ENCODE results near the gene GPANK1. TPM values are rescaled to one million over a fixed set of nuclear protein-coding genes. Genes with fewer than 3 reads are reported as not detected.

GPANK1 gene
- total and polyA plus RNA-seq, 2 of the 13 experiments (the other 11 are each of a cell fraction or from before 2014, with no cell fraction given) = 15.4 to 22.8 TPM

DNA sequence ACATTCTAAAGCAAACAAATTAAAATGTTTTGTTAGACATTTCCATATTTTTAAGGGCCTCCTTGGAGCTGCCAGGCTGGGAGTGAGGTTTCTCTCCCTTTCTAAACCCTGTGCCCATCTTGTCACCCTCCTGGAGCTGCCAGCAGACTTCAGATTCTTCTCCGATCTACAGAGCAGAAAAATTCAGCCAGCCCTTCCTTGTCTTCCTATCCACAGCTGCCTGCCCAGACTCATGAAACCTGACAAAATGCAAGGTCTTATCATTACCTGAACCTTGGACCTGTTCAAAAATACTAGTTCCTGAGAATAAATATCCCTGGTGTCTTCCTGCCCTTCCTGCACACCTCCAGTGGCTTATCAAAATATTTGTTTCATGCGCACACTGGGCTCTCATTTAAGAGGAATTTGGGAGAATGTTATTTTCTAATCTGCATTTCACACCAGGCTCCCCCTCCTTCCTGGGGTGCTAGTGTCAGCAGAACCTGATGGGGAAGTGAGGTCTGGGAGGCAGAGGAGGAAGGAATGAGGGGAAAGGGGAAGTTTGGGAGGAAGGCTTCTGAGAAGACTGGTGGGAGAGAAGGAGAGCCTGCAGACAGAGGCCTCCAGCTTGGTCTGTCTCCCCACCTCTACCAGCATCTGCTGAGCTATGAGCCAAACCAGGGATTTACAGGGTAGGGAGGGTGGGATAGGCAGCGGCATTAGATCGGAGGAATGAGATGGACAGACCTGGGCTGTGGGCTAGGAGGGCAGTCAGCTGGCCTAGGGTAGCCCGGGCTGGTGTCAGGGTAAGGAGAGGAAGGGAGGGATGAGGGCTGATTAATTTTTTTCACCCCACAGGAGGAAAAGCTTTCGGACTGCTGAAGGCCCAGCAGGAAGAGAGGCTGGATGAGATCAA, 49.9 kb downstream of the GPANK1 start, which contains the start of gene AIF1 (continued):
- TF ChIP-seq, protein P1, sequence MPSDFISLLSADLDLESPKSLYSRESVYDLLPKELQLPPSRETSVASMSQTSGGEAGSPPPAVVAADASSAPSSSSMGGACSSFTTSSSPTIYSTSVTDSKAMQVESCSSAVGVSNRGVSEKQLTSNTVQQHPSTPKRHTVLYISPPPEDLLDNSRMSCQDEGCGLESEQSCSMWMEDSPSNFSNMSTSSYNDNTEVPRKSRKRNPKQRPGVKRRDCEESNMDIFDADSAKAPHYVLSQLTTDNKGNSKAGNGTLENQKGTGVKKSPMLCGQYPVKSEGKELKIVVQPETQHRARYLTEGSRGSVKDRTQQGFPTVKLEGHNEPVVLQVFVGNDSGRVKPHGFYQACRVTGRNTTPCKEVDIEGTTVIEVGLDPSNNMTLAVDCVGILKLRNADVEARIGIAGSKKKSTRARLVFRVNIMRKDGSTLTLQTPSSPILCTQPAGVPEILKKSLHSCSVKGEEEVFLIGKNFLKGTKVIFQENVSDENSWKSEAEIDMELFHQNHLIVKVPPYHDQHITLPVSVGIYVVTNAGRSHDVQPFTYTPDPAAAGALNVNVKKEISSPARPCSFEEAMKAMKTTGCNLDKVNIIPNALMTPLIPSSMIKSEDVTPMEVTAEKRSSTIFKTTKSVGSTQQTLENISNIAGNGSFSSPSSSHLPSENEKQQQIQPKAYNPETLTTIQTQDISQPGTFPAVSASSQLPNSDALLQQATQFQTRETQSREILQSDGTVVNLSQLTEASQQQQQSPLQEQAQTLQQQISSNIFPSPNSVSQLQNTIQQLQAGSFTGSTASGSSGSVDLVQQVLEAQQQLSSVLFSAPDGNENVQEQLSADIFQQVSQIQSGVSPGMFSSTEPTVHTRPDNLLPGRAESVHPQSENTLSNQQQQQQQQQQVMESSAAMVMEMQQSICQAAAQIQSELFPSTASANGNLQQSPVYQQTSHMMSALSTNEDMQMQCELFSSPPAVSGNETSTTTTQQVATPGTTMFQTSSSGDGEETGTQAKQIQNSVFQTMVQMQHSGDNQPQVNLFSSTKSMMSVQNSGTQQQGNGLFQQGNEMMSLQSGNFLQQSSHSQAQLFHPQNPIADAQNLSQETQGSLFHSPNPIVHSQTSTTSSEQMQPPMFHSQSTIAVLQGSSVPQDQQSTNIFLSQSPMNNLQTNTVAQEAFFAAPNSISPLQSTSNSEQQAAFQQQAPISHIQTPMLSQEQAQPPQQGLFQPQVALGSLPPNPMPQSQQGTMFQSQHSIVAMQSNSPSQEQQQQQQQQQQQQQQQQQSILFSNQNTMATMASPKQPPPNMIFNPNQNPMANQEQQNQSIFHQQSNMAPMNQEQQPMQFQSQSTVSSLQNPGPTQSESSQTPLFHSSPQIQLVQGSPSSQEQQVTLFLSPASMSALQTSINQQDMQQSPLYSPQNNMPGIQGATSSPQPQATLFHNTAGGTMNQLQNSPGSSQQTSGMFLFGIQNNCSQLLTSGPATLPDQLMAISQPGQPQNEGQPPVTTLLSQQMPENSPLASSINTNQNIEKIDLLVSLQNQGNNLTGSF (CRISPR knock-in tag; IDR thresholded peaks at IDR 0.05) = no peak
- TF ChIP-seq POLR2G (IDR thresholded peaks at IDR 0.05; ENCODE audit: low read depth, low read length) (0 out of 2 replicates have a peak, but pooled peaks have one; percentile 33), ELF3 (CRISPR knock-in tag; IDR thresholded peaks at IDR 0.05) (0 out of 2 replicates have a peak, but pooled peaks have one; percentile 61), SNAPC4 (CRISPR knock-in tag; IDR thresholded peaks at IDR 0.05) (0 out of 2 replicates have a peak, but pooled peaks have one; percentile 47), POLR2AphosphoS2 (IDR thresholded peaks at IDR 0.05; ENCODE audit: low read depth, low read length) (no peak), TFDP1 (CRISPR knock-in tag; IDR thresholded peaks at IDR 0.05; ENCODE audit: borderline replicate concordance) (no peak), ESRRA (CRISPR knock-in tag; IDR thresholded peaks at IDR 0.05; ENCODE audit: low read depth) (0 out of 2 replicates have a peak, but pooled peaks have one; percentile 59), FOXK2 (IDR thresholded peaks at IDR 0.05) (no peak), MTF1 (CRISPR knock-in tag; IDR thresholded peaks at IDR 0.05) (no peak), KDM4B (CRISPR knock-in tag; IDR thresholded peaks at IDR 0.05) (no peak), FOXJ3 (CRISPR knock-in tag; IDR thresholded peaks at IDR 0.05; ENCODE audit: borderline replicate concordance) (peak; percentile 49; the same call in 1 of the 2 replicates), ZNF670 (CRISPR knock-in tag; IDR thresholded peaks at IDR 0.05; ENCODE audit: borderline replicate concordance) (0 out of 2 replicates have a peak, but pooled peaks have one; percentile 0)
- TF ChIP-seq, protein P2, sequence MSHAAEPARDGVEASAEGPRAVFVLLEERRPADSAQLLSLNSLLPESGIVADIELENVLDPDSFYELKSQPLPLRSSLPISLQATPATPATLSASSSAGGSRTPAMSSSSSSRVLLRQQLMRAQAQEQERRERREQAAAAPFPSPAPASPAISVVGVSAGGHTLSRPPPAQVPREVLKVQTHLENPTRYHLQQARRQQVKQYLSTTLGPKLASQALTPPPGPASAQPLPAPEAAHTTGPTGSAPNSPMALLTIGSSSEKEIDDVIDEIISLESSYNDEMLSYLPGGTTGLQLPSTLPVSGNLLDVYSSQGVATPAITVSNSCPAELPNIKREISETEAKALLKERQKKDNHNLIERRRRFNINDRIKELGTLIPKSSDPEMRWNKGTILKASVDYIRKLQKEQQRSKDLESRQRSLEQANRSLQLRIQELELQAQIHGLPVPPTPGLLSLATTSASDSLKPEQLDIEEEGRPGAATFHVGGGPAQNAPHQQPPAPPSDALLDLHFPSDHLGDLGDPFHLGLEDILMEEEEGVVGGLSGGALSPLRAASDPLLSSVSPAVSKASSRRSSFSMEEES (CRISPR knock-in tag; IDR thresholded peaks at IDR 0.05) = no peak

Data from HepG2 (cell line).